K562 (cell line): ENCODE results near the gene GALNT17. TPM values are rescaled to one million over a fixed set of nuclear protein-coding genes. Genes with fewer than 3 reads are reported as not detected.

Source experiments
- ARID4B ChIP-seq: sonication (generic); formaldehyde crosslinking; IDR thresholded peaks from 2 replicates; pipeline ENCODE4 v1.8.0; 2022; ENCODE audit warnings: mild to moderate bottlenecking, missing genetic modification reagents
- E2F1 ChIP-seq: sonication (generic); formaldehyde crosslinking; IDR thresholded peaks from 2 replicates; pipeline ENCODE4 v1.8.1; 2023; ENCODE audit warnings: mild to moderate bottlenecking, missing genetic modification reagents, moderate library complexity
- IRF9 ChIP-seq: fragments of 450-650 bp; IDR thresholded peaks from 2 replicates; pipeline ENCODE4 v1.6.1; 2016; ENCODE audit warnings: missing biosample characterization, missing genetic modification characterization
- NFIC ChIP-seq: fragments of 450-650 bp; IDR thresholded peaks from 2 replicates; pipeline ENCODE4 v1.6.1; 2017; ENCODE audit warnings: mild to moderate bottlenecking, inconsistent platforms
- POLR2G ChIP-seq: fragments of 200-400 bp; formaldehyde crosslinking; IDR thresholded peaks from 2 replicates; pipeline ENCODE4 v1.6.1; 2017; ENCODE audit warnings: low read depth, mild to moderate bottlenecking, antibody characterized with exemption, low read length, moderate library complexity
- PTRF ChIP-seq: fragments of 450-650 bp; IDR thresholded peaks from 2 replicates; pipeline ENCODE4 v1.6.1; 2016; ENCODE audit warnings: mild to moderate bottlenecking, missing genetic modification characterization, missing compliant biosample characterization
- TRIM25 ChIP-seq: fragments of 450-650 bp; IDR thresholded peaks from 2 replicates; pipeline ENCODE4 v1.7.0; 2016; ENCODE audit warnings: borderline replicate concordance
- polyA plus RNA-seq, 8 experiments: library from polyadenylated mRNA; depleted of rRNA in 4 of 8; stranded (reverse) in 5 of 8; unstranded in 3 of 8; fragments of >200 nt; fragmentation: Nextera tagmentation in 2 of 8; fragmentation: Illumina TruSeq in 1 of 8; extraction: Ambion mirVana in 2 of 8; extraction: Trizol in 1 of 8; gene quantifications; 2 replicates each; pipeline versions ENCODE4 v1.2.1 to v1.2.3, GENCODE V29; 2011 to 2014; ENCODE audit warnings: inconsistent platforms in 1 of 8, missing spikeins in 1 of 8
- total RNA-seq, 7 experiments: library from RNA; depleted of rRNA in 6 of 7; stranded (reverse); fragments of >200 nt in 6 of 7; fragmentation: Illumina TruSeq in 2 of 7; extraction: Trizol in 2 of 7; gene quantifications; 2 replicates each; pipeline versions ENCODE4 v1.2.1 to v1.2.3, GENCODE V29; 2011 to 2021; ENCODE audit warnings: low replicate concordance in 1 of 7

The GALNT17 gene
- total and polyA plus RNA-seq, 9 of the 15 experiments (the other 6 are each of a cell fraction or from before 2014, with no cell fraction given), result not detected

GRCh38 chr7:71616217-71616616 is 484.3 kb downstream of the GALNT17 start (continued):
- TF ChIP-seq TRIM25 (no peak), ARID4B (CRISPR knock-in tag) (no peak), POLR2G (no peak), PTRF (tag) (no peak), IRF9 (tag) (no peak), NFIC (no peak), E2F1 (no peak)
